ENCODE data around the gene CARM1.

CARM1 gene

GRCh38 chr19:10848230-10848856 is 23.0 kb upstream of the CARM1 start, which contains the start of gene C19orf38:
C19orf38 (plus strand) TSS chr19:10848415; CDS start chr19:10848509, 94 bp downstream.
- no peaks in the 10 kb centered on the region for H3K4me1 ChIP-seq (ENCODE audit: insufficient read depth, low read length, poor library complexity, severe bottlenecking)
- no peaks in the 10 kb centered on the region for H3K27me3 ChIP-seq (ENCODE audit: insufficient read depth, low read length, poor library complexity, severe bottlenecking)
- TF ChIP-seq CTCF (conservative IDR thresholded peaks at IDR 0.05; ENCODE audit: low read length) (no peak), EZH2phosphoT487 (IDR thresholded peaks at IDR 0.05; ENCODE audit: borderline replicate concordance) (no peak)
- H3K4me3 ChIP-seq (ENCODE audit: low read length, poor library complexity, severe bottlenecking), result no peak within 1 kb of the TSS
- H2AFZ ChIP-seq (ENCODE audit: low read length), result no peak within 1 kb of the TSS; the same call in 1 of the 2 replicates
- no peaks in the 10 kb centered on the region for H3K79me2 ChIP-seq (ENCODE audit: insufficient read depth, low read length)
- no peak within 1 kb of the TSS for H3K9ac ChIP-seq (ENCODE audit: low read depth, low read length, poor library complexity, severe bottlenecking)
- no peaks in the 10 kb centered on the region for H3K9me2 ChIP-seq (replicated peaks; ENCODE audit: low read depth, low read length)
- H3K9me3 ChIP-seq (ENCODE audit: insufficient read depth, low read depth, low read length), result peaks cover 6% of the 10 kb centered on the region; the same call in 1 of the 2 replicates
- no peaks in the 10 kb centered on the region for H3F3A ChIP-seq (ENCODE audit: low read depth)
- no peak within 1 kb of the TSS for H3K4me2 ChIP-seq (ENCODE audit: low read depth, low read length, poor library complexity, severe bottlenecking)
- no peaks in the 10 kb centered on the region for H3K36me3 ChIP-seq (ENCODE audit: insufficient read depth, low read length)
- no peaks in the 10 kb centered on the region for H4K20me1 ChIP-seq (ENCODE audit: insufficient read depth, low read length, poor library complexity, severe bottlenecking)

- H3K27me3 ChIP-seq (ENCODE audit: insufficient read depth, low read length, poor library complexity, severe bottlenecking), result no peaks in the 10 kb centered on the region
Measured at GRCh38 chr19:10850631-10851030, 20.7 kb upstream of the CARM1 start.

GRCh38 chr19:10852098-10852800 is 19.1 kb upstream of the CARM1 start:
- Histone ChIP-seq H3K79me2 (ENCODE audit: insufficient read depth, low read length) (no peaks in the 10 kb centered on the region), H3K4me3 (ENCODE audit: low read length, poor library complexity, severe bottlenecking) (no peak overlapping the region), H3K9me3 (ENCODE audit: insufficient read depth, low read depth, low read length) (no peaks in the 10 kb centered on the region), H2AFZ (ENCODE audit: low read length) (no peak overlapping the region), H3K9ac (ENCODE audit: low read depth, low read length, poor library complexity, severe bottlenecking) (no peak overlapping the region), H3F3A (ENCODE audit: low read depth) (no peaks in the 10 kb centered on the region), H3K4me2 (ENCODE audit: low read depth, low read length, poor library complexity, severe bottlenecking) (no peak overlapping the region), H3K4me1 (ENCODE audit: insufficient read depth, low read length, poor library complexity, severe bottlenecking) (no peaks in the 10 kb centered on the region), H3K9me2 (replicated peaks; ENCODE audit: low read depth, low read length) (no peaks in the 10 kb centered on the region), H3K36me3 (ENCODE audit: insufficient read depth, low read length) (no peaks in the 10 kb centered on the region), H4K20me1 (ENCODE audit: insufficient read depth, low read length, poor library complexity, severe bottlenecking) (no peaks in the 10 kb centered on the region), H3K27me3 (ENCODE audit: insufficient read depth, low read length, poor library complexity, severe bottlenecking) (no peaks in the 10 kb centered on the region)
- TF ChIP-seq EZH2phosphoT487 (IDR thresholded peaks at IDR 0.05; ENCODE audit: borderline replicate concordance) (no peak), CTCF (conservative IDR thresholded peaks at IDR 0.05; ENCODE audit: low read length) (no peak)

More at GRCh38 chr19:10850631-10851030, 20.7 kb upstream of the CARM1 start:
- H3K9me2 ChIP-seq (replicated peaks; ENCODE audit: low read depth, low read length), result no peaks in the 10 kb centered on the region
- H3K79me2 ChIP-seq (ENCODE audit: insufficient read depth, low read length), result no peaks in the 10 kb centered on the region
- no peak overlapping the region for H3K9ac ChIP-seq (ENCODE audit: low read depth, low read length, poor library complexity, severe bottlenecking)
- H4K20me1 ChIP-seq (ENCODE audit: insufficient read depth, low read length, poor library complexity, severe bottlenecking), result no peaks in the 10 kb centered on the region
- TF ChIP-seq CTCF (conservative IDR thresholded peaks at IDR 0.05; ENCODE audit: low read length) (no peak), EZH2phosphoT487 (IDR thresholded peaks at IDR 0.05; ENCODE audit: borderline replicate concordance) (no peak)
- H3K36me3 ChIP-seq (ENCODE audit: insufficient read depth, low read length), result no peaks in the 10 kb centered on the region
- no peak overlapping the region for H2AFZ ChIP-seq (ENCODE audit: low read length)
- no peaks in the 10 kb centered on the region for H3K4me1 ChIP-seq (ENCODE audit: insufficient read depth, low read length, poor library complexity, severe bottlenecking)
- no peak overlapping the region for H3K4me2 ChIP-seq (ENCODE audit: low read depth, low read length, poor library complexity, severe bottlenecking)
- no peak overlapping the region for H3K4me3 ChIP-seq (ENCODE audit: low read length, poor library complexity, severe bottlenecking)
- peaks cover 6% of the 10 kb centered on the region; the same call in 1 of the 2 replicates for H3K9me3 ChIP-seq (ENCODE audit: insufficient read depth, low read depth, low read length)
- no peaks in the 10 kb centered on the region for H3F3A ChIP-seq (ENCODE audit: low read depth)
